AG04449 (cell line): ENCODE results near the gene DIO1.

Experiments used
- CTCF ChIA-PET: fragments of 350-600 bp; formaldehyde crosslinking; extraction: SDS; loops from one replicate; lab custom pipeline; 2021; ENCODE audit warnings: antibody characterized with exemption; lab: Yijun Ruan, JAX
- POLR2A ChIA-PET: fragments of 400-600, 350-600 bp; formaldehyde crosslinking; extraction: SDS; loops from one replicate; lab custom pipeline; 2020; ENCODE audit warnings: antibody characterized with exemption, inconsistent platforms; lab: Yijun Ruan, JAX
- DNase-seq: peaks from one replicate; pipeline ENCODE4 v3.0.0-alpha.2; 2010; ENCODE audit warnings: low read depth, low spot score
- H3K4me3 ChIP-seq: 2 replicates; pipeline ENCODE4 v1.5.1; 2011; ENCODE audit warnings: low read depth, mild to moderate bottlenecking, control low read depth, low read length
- CTCF ChIP-seq: IDR thresholded peaks from one replicate; pipeline ENCODE4 v1.5.1; 2011; ENCODE audit warnings: mild to moderate bottlenecking, moderate library complexity, low read length, control low read depth, inconsistent platforms; ENCODE audit not compliant: insufficient read depth; ENCODE audit errors: missing control alignments

The DIO1 gene

GRCh38 chr1:53911442-53911841 lies 17.5 kb downstream of the DIO1 start:
- TF ChIP-seq CTCF = no peak
- CTCF ChIA-PET = interaction anchor here (1.4 kb wide), 1 partner anchor 15 kb away, joined by 4 read pairs; no protein-coding TSS in a partner anchor

DNA sequence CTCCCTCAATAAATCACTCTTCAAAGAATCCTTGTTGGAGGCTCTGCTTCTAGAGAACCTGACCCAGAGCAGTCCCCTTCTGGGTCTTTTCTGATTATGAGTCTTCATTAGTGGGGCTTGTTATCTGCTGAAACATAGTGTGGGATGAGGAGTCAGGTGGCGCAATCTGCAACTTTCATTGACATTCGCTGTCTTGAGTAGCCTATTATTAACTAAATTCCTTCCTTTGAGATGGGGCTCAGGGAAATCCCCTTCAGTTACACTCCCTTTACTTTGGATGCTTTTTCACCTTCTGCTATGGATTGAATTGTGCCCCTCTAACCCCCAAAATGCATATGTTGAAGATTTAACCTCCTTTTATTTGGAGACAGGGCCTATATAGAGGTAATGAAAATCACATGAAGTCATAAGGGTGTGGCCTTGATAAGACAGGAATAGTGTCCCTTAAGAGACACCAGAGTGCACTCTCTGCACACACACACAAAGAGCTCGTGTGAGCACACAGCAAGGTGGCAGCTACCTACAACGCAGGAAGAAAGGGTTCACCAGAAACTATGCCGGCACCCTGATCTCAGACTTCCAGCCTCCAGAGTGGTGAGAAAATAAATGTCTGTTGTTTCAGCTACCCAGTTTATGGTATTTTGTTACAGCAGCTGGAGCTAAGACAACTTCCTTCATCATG lies 19.5 kb downstream of the DIO1 start:
- ChIA-PET POLR2A (no interaction called here), CTCF (interaction anchor here (1.1 kb wide), 1 partner anchor 9 kb away, joined by 3 read pairs; no protein-coding TSS in a partner anchor)
- TF ChIP-seq CTCF = no peak
- DNase-seq = no peak
- H3K4me3 ChIP-seq = no peak overlapping the region

More at GRCh38 chr1:53911442-53911841, 17.5 kb downstream of the DIO1 start:
- POLR2A ChIA-PET = no interaction called here
- no peak for DNase-seq
- no peak overlapping the region for H3K4me3 ChIP-seq

- no peak for DNase-seq
- ChIA-PET POLR2A (no interaction called here), CTCF (interaction anchor here (1.6 kb wide), 1 partner anchor 58 kb away, joined by 3 read pairs; no protein-coding TSS in a partner anchor)
- TF ChIP-seq CTCF = no peak
- no peak overlapping the region for H3K4me3 ChIP-seq
Observed at GRCh38 chr1:53918343-53918742, 24.4 kb downstream of the DIO1 start.

DNA sequence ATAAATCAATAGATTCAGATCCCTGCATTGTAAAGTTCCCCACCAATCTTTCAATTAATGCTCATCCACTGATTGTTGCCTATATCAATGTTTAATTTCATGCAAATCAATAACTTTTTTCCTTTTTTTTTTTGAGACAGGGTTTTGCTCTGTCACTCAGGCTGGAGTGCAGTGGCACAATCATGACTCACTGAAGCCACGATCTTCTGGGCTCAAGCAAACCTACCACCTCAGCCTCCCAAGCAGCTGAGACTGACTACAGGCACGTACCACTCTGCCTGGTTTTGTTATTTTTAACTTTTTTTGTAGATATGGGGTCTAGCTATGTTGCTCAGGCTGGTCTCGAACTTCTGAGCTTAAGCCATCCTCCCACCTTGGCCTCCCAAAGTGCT lies 25.7 kb downstream of the DIO1 start:
- H3K4me3 ChIP-seq = no peak overlapping the region
- CTCF ChIA-PET = interaction anchor here (1.1 kb wide), 2 partner anchors 9 to 41 kb away, joined by 3 to 5 read pairs; no protein-coding TSS in a partner anchor
- no peak for TF ChIP-seq CTCF
- DNase-seq = no peak
- POLR2A ChIA-PET = no interaction called here

DNA sequence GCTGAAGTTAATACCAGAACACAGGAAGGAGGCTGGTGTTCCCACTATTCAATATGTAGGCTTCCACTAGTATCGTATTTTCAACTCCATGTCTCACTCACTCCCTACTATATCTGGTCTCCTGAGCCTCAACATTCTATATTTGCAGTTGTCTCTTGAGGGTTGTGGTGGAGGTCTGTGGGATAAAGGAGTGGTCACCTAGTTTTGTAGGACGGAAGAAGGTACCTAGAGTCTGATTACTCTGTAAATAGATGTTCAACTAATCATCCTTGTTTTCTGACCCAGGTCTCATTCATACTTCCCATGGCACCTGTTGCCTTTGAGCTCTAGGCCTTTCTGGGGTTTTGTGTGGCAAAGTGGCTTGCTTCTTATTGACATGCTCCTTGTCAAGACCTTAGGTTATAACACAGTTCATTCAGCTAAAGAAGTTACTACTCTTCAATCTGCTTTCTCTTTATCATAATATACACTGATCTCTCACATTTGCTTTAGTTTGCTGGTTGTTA lies 33.4 kb downstream of the DIO1 start:
- POLR2A ChIA-PET = no interaction called here
- H3K4me3 ChIP-seq = no peak overlapping the region
- TF ChIP-seq CTCF = no peak
- DNase-seq = no peak
- CTCF ChIA-PET = interaction anchor here (1.4 kb wide), 1 partner anchor 32 kb away, joined by 4 read pairs; no protein-coding TSS in a partner anchor

DNA sequence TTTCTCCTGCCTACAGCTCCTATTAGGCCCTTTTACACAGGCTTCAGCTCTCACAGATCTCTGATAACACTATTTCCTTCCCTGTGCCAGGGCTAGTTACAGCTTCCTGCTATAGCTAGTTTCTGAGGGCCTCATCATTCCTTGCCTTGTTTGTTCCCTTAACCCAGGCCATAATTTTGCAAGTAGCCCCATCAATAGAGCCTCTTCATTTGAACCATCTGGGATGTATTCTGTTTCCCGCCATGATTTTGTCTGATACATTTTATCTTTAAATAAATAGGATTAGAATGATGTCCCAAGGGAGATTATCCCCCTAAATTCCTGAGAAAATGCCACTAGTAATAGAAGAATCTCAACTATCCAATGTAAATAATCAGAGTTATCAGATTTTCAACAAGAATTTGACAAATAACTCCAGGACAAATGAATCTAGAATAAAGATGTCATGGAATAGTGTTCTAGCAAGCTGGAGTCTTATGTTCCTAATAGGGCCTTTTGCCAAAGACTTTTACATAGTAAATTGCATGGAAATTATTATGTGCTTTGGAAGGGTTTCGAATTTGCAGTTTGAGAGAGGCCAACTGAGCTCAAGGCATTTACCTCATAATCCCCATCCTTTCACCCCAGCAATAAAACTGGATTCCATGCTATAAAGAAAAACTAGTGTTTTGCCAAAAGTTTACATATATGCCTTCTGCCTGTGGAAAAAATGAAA lies 35.4 kb downstream of the DIO1 start:
- POLR2A ChIA-PET = no interaction called here
- H3K4me3 ChIP-seq = no peak overlapping the region
- CTCF ChIA-PET = interaction anchor here (1.0 to 1.3 kb wide), 2 partner anchors 10 to 50 kb away, joined by 3 to 4 read pairs; no protein-coding TSS in a partner anchor
- no peak for DNase-seq
- no peak for TF ChIP-seq CTCF
